ENCODE results near the gene RNH1.
"Not testable (repeated sequence)": the region's sequence is repeated elsewhere in the genome, so short reads cannot be mapped to it uniquely, and the experiment has no call there.

The RNH1 gene

GRCh38 chr11:472816-473215 is 34.2 kb downstream of the RNH1 start:
- DNase-seq (ENCODE audit: low read depth, low spot score) = no peak
- no peak overlapping the region for H3K4me3 ChIP-seq (ENCODE audit: low read depth, low read length)
- TF ChIP-seq CTCF (IDR thresholded peaks at IDR 0.05; ENCODE audit: low read depth, low read length) = no peak
- in situ Hi-C loops (cut with HindIII; ENCODE audit: low sequenced_read_pairs) = no loop called here

GRCh38 chr11:472272-472671 is 34.8 kb downstream of the RNH1 start:
- DNase-seq (ENCODE audit: low read depth, low spot score) = no peak
- H3K4me3 ChIP-seq (ENCODE audit: low read depth, low read length) = no peak overlapping the region
- no peak for TF ChIP-seq CTCF (IDR thresholded peaks at IDR 0.05; ENCODE audit: low read depth, low read length)
- in situ Hi-C loops (cut with HindIII; ENCODE audit: low sequenced_read_pairs) = no loop called here

- TF ChIP-seq CTCF (IDR thresholded peaks at IDR 0.05; ENCODE audit: low read depth, low read length) = no peak
- no peak for DNase-seq (ENCODE audit: low read depth, low spot score)
- in situ Hi-C loops (cut with HindIII; ENCODE audit: low sequenced_read_pairs) = no loop called here
- H3K4me3 ChIP-seq (ENCODE audit: low read depth, low read length) = no peak overlapping the region
Measured at GRCh38 chr11:471468-472145, 35.4 kb downstream of the RNH1 start.

GRCh38 chr11:469684-470560 is 37.1 kb downstream of the RNH1 start:
- DNase-seq (ENCODE audit: low read depth, low spot score) = peak; percentile 52
- peak; percentile 11 for TF ChIP-seq CTCF (IDR thresholded peaks at IDR 0.05; ENCODE audit: low read depth, low read length)
- no peak overlapping the region for H3K4me3 ChIP-seq (ENCODE audit: low read depth, low read length)
- in situ Hi-C loops (cut with HindIII; ENCODE audit: low sequenced_read_pairs) = no loop called here

GRCh38 chr11:469026-469683 is 37.9 kb downstream of the RNH1 start:
- in situ Hi-C loops (cut with HindIII; ENCODE audit: low sequenced_read_pairs); H3K4me3 ChIP-seq (ENCODE audit: low read depth, low read length); DNase-seq (ENCODE audit: low read depth, low spot score): not testable (repeated sequence)

- TF ChIP-seq CTCF (IDR thresholded peaks at IDR 0.05; ENCODE audit: low read depth, low read length) = no peak
- in situ Hi-C loops (cut with HindIII; ENCODE audit: low sequenced_read_pairs) = no loop called here
- DNase-seq (ENCODE audit: low read depth, low spot score) = no peak
- no peak overlapping the region for H3K4me3 ChIP-seq (ENCODE audit: low read depth, low read length)
Measured at GRCh38 chr11:468493-468892, 38.5 kb downstream of the RNH1 start.

Data from astrocyte of the spinal cord (primary cell).